Loucy (cell line): Measurements from ENCODE around the gene PLXNA2.

Source experiments
- EZH2phosphoT487 ChIP-seq: fragments of 200-600 bp; IDR thresholded peaks from 2 replicates; pipeline ENCODE4 v1.6.1; 2018; ENCODE audit warnings: antibody characterized with exemption, mild to moderate bottlenecking, moderate library complexity, borderline replicate concordance
- TF ChIP-seq, protein P1 (sequence below): fragments of 200-600 bp; sonication (generic); conservative IDR thresholded peaks from 2 replicates; pipeline ENCODE4 v1.5.1; 2014; ENCODE audit warnings: mild to moderate bottlenecking, antibody characterized with exemption, low read length

DNA sequence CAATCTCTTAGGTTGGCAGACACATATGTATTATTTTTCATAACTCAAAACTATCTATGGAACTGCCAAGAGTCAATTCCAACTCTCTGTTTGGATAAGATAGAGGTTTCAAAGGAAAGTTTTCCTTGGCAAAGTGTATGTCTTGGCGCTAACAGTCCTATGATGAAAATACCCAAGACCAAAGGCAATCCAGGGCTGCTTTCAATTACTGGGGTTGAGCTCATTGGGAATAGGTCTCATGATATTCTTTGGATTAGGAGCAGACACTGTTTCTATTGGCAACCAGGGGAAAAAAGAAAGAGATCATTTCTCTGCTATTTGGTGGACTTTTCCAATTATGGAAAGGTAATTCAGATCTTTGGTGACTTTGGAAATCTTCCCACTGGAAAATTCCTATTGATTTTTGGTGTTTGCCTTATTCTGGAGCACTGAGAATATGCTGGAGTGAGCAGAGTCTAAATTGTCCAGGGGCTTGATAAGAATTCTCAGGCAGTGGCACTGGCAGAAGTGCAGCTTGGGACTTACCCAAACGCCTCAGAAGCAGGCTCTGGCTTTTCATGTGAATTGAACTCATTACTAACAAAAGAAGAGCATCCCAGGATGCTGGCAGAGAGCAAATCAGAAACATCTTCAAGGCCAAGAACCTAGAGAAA, 20.4 kb upstream of the PLXNA2 start:
- TF ChIP-seq, protein P1, sequence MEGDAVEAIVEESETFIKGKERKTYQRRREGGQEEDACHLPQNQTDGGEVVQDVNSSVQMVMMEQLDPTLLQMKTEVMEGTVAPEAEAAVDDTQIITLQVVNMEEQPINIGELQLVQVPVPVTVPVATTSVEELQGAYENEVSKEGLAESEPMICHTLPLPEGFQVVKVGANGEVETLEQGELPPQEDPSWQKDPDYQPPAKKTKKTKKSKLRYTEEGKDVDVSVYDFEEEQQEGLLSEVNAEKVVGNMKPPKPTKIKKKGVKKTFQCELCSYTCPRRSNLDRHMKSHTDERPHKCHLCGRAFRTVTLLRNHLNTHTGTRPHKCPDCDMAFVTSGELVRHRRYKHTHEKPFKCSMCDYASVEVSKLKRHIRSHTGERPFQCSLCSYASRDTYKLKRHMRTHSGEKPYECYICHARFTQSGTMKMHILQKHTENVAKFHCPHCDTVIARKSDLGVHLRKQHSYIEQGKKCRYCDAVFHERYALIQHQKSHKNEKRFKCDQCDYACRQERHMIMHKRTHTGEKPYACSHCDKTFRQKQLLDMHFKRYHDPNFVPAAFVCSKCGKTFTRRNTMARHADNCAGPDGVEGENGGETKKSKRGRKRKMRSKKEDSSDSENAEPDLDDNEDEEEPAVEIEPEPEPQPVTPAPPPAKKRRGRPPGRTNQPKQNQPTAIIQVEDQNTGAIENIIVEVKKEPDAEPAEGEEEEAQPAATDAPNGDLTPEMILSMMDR, result no peak
- no peak for TF ChIP-seq EZH2phosphoT487
